HG03066 (cell line): ENCODE data around the gene PIEZO2.

Experiments used
- ATAC-seq: cut with Tn5 transposase; IDR thresholded peaks from one replicate; pipeline ENCODE4 v1.9.1; 2021; ENCODE audit warnings: low read depth; ENCODE audit not compliant: unreplicated experiment

Gene PIEZO2

GRCh38 chr18:10707294-10707693 lies 442.1 kb downstream of the PIEZO2 start:
- ATAC-seq: no peak

- no peak for ATAC-seq
These were observed 443.6 kb downstream of the PIEZO2 start for GRCh38 chr18:10705786-10706185.

GRCh38 chr18:10705291-10705690 lies 444.1 kb downstream of the PIEZO2 start:
- no peak for ATAC-seq

DNA sequence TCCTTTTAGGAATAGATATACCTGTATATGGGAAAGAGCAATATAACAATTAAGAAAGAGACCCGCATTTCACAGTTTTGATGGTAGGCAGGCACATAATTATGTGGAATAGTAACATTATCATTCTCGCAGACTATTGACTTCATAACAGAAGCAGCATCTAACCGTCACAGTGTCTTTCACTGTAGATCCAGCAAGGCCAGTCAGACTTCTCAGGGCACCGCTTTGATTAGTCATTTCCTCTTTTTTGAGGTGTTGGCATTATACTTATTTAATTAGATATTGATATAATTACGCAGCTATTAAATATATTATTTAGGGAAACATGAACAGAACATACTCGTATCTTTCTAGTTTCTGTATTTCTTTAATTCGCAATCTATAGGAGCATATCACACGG lies 447.2 kb downstream of the PIEZO2 start:
- ATAC-seq: no peak

GRCh38 chr18:10690366-10690765 lies 459.0 kb downstream of the PIEZO2 start:
- no peak for ATAC-seq

GRCh38 chr18:10690035-10690329 lies 459.4 kb downstream of the PIEZO2 start:
- no peak for ATAC-seq

- no peak for ATAC-seq
These were observed 459.9 kb downstream of the PIEZO2 start for GRCh38 chr18:10689236-10690034.

DNA sequence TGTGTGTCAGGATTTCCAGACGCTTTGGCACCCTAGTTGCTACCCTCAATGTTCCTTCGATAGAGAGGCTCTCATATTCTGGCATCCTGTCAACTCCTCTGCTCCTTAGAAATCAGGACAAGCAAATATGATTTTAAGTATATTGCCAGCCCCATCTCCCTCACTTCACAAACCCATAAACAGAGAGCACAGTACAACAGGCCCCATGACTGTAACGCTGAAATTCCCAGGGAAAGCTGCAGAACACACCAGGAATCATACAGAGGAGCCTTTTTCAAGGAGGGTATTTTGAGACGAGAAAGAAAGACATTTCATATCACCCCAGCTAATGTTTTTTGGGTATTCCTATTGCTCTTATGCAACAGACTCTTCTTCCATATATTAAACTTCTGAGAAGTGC lies 460.6 kb downstream of the PIEZO2 start:
- ATAC-seq: no peak

DNA sequence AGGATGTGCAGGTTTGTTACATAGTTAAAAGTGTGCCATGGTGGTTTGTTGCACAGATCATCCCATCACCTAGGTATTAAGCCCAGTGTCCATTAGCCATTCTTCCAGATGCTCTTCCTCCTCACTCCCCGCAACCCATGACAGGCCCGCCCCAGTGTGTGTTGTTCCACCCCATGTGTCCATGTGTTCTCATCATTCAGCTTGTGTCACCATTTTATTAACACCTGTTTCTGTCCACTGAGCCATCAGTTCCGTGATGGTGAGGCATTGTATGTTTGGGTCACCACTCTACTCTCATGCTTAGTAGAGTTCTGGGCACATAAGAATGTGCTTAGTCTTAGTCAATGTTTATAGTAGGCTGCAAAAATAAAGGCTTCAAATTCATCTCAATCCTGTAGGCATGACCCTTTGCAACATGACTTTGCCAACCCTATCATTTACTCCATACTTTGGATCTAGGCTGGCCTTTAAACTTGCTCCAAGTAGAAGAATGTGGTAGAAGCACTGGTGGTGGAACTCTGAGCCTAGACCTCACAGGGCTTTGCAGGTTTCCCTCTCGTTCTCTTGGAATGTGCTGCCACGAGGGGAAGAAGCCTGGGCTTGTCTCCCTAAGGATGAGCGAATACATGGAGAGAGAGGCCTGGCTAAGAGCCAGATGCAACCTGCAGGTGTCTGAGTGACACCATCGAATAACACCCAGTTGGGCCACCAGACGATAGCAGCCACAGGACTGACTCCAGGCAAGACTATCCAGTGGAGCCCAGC lies 462.0 kb downstream of the PIEZO2 start:
- ATAC-seq: no peak

DNA sequence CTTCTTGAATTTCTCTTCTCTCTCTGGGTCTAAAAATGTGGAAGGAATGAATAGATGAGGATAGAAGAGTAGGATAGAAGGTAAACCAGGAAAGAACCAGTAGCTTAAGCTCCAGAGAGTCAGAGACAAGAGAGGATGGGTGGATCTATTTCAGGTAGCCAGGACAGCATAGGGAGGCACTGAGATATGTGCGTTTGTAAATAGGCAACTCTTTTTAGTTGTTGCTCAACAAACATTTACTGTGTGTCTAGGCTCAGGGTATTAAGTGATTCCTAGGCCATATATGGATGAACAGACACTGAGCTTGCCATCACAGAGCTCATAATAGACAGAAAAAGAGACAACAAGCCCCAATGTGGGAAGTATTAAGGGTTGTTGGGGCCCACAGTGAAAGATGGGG lies 463.1 kb downstream of the PIEZO2 start:
- no peak for ATAC-seq

DNA sequence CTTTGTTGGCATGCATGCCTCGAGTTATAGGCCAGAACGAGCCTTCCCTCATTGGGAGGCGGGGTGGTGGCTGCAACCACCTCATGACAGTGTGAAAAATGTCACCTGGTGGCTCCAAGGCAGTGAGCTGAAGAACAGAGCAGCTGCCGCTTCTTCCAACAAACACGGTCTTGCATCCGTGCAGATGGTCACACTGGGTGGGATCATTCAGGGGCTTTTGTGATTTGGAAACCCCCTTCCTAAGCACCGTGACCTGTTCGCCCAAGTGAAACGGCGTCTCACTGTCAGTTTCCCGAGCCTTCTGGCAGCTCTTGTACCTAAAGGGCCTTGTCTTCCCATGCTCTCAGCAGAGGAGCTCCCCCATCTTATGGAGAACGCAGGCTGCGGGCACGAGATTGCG lies 463.9 kb downstream of the PIEZO2 start:
- ATAC-seq: no peak

DNA sequence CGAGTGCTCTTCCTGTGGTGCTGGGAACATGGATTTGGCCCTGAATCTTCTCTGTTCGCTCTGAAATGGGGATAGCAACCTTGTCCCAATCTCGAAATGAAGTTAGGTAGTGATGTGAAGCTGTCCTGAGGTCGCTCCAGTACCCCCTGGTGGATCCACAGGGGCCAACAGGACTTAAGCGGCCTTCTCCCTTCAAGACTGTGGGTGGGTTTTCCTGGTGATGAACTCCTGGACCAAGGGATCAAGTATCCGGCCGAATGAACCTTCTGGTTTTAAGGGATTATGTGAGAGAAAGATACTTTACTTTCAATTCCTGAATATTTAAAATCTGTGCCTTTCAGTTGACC lies 467.0 kb downstream of the PIEZO2 start:
- ATAC-seq: no peak

- no peak for ATAC-seq
These were observed 467.6 kb downstream of the PIEZO2 start for GRCh38 chr18:10681581-10682367.

DNA sequence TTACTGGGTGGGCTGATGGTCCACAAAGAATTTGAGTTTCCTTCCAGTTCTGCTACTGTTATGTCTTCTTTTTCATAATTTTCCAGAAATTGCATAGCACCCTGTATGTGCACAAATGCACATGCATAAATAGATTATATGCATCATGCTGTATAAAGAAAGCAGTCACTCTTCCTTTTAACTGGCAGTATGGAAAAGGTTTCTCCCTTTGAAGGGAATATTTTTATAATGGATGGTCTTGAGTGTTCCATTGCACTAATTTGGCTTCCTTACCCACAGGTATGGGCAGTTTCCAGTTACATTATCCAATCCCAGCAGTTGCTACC lies 469.1 kb downstream of the PIEZO2 start:
- no peak for ATAC-seq

DNA sequence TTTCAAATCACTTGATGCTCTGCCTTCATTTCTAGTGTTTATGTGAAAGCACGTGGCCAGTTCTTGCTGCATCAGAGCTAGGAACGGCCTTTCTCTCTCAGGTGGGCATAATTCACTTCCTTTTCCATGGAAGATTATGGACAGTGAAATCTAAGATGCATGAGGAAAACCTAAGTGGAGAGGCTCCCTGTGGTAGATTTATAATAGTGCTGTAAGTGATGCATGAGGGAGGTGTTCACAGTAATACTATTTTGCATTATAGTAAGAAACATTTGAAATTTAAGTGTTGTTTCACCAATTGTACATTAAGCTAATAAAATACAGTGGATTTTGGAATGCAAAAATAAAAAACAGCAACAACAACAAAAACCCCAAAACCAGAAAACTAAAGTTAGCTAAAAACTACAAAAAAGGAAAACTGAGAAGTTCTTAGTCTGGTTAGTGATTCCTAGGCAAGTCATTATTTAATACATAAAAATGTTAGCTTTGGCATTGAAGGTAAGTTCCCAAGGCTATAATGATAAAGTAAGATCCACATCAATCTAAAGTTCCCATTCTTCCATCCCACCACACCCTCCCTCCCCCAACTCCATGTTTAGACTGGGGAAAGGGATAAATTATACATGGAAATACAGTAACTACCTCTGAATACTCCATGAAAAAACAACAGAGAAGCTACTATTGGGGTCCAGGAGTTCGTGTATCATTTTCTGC lies 469.7 kb downstream of the PIEZO2 start:
- no peak for ATAC-seq

- ATAC-seq: no peak
These were observed 477.9 kb downstream of the PIEZO2 start for GRCh38 chr18:10671441-10671840.

DNA sequence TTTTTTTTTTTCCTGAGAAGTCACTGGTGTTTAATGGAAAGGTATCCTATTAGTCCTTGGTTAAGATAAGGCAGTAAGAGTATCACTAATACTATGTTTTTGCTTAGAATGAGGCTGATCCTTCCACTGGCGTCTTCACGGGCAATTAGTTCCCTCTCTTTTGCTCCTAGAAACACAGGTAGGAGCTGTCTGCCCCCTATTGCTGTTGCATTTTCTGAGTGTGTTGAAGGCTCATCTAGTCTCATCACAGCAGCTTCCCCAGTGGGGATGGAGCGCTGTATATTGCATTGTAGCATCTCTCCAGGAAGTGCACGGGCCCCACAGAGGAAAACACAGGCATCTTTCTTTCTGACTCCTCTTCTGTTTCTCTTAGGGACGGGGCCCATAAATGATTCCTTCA lies 478.5 kb downstream of the PIEZO2 start:
- no peak for ATAC-seq

- ATAC-seq: no peak
These were observed 479.8 kb downstream of the PIEZO2 start for GRCh38 chr18:10669441-10670100.

DNA sequence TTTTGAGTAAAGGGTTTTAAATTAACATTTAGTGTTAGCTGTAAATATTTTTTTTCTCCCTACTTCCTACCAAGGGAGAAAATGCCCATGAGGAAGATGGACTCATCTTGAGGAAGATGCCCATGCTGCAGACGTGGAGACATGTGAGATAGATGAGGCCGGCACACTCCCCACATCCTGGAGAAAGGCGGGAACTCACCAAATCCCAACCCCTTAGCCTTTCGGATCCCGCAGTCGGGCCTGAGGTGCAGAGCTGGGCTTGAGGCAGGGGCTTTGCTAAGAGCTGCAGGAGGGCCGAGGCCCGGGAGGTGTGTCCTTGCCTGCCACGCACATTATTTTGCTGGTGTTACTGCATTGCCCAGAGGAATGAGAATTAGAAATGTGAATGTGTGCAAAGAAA lies 485.6 kb downstream of the PIEZO2 start:
- ATAC-seq: no peak

DNA sequence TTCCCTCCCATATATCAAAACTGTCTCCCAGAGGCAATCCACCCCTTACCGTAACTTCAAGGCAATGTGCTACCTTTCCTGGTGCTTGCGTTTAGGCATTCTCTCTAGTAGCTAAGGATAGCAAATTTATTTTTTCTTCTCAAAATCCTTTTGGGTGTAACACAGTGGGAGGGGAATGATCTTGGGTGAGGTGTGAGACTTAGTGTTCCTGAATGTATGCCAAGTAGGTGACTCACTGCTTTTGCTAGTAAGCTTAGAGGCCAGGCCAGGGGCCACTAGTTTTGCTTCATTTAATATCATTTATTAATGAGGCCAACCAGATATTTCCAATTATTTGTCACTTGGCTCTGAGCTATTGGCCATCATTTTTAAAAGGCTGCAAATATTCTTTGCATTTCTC lies 488.1 kb downstream of the PIEZO2 start:
- no peak for ATAC-seq
